SIG-M5 treated with dmso at 0.1 percent for 504 hours (cell line): ENCODE data around the gene OTUD1.
A peak's percentile ranks its signal among the peaks of the same experiment; 100 is the strongest.

Source experiments
- DNase-seq: peaks from one replicate; lab custom pipeline; 2025; ENCODE audit not compliant: unreplicated experiment; lab: John Stamatoyannopoulos, UW

The OTUD1 gene

DNA sequence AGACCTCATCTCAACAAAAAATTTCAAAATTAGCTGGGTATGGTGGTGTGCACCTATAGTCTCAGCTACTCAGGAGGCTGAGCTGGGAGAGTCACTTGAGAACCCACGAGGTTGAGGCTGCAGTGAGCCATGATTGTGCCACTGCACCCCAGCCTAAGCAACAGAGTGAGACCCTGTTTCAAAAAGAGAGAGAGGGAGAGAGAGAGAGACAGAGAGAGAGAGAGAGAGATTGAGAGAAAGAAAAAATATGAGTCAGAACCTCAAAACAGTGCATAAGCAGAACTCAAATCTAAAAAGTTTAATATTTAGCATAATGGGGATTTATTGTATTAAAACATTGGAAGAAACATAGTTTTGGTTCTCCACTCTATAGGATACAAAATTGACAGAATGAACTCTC, 17.5 kb upstream of the OTUD1 start:
- DNase-seq, result no peak

- no peak for DNase-seq
Observed at GRCh38 chr10:23422003-23422411, 16.9 kb upstream of the OTUD1 start.

- no peak for DNase-seq
Observed at GRCh38 chr10:23432166-23432565, 6.7 kb upstream of the OTUD1 start.

GRCh38 chr10:23432639-23433038, 6.2 kb upstream of the OTUD1 start:
- DNase-seq, result peak; percentile 89

DNA sequence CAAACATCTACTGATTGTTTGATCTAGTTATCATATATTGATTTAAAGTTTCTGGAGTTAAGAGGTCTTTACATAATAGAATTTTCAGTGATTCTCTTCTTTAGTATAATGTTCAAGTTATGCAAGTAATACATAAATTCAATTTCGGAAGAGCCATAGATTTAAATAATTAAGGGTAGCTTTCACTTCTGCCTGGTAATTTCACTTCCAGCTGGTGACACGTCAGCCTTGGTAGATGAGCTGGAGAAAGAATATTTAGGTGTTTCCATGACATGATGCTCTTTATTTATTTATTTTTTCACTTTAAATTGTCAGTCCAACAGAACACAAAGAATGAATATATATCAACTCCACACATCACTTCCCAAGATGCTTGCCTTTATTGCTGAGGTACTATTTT, 5.2 kb upstream of the OTUD1 start:
- DNase-seq, result peak; percentile 49

DNA sequence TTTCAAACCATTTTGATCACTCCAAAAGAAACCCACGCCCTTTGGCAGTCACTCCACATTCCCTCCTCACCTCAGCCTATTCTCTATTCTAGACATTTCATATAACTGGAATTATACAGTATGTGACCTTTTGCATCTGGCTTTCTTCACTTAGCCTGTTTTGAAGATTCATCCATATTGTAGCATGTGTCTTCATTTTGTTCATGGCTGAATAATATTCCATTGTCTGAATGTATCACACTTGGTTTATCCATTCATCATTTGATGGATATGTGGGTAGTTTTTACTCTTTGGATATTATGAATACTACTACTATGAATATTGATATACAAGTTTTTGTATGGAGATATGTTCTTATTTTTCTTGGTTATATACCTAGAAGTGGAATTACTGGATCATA, 3.5 kb upstream of the OTUD1 start:
- no peak for DNase-seq

GRCh38 chr10:23436983-23437382, 1.9 kb upstream of the OTUD1 start:
- no peak for DNase-seq

DNA sequence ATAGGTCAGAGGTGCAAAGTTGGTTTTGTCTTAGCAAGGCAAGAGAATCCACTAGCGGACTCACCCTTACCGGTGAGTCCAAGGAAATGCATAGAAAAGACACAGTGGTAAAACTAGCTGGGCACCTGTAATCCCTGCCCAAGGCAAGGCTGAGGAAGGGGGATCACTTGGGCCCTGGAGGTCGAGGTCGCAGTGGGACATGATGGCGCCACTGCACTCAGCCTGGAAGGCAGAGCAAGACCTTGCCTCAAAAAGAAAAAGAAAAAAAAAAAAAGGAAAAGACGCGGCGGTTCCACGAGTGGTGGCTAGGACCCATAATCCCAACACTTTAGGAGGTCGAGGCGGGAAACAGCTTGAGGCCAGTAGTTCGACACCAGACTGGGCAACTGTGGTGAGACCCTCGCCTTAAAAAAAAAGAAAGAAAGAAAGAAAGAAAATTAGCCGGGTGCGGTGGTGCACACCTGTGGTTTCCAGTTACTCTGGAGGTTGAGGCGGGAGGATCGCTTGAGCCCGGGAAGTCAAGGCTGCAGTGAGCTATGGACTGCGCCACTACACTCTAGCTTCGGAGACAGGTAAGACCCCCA, 820 bp upstream of the OTUD1 start:
- DNase-seq, result no peak

GRCh38 chr10:23439452-23439960, 631 bp downstream of the OTUD1 start:
- no peak for DNase-seq

DNA sequence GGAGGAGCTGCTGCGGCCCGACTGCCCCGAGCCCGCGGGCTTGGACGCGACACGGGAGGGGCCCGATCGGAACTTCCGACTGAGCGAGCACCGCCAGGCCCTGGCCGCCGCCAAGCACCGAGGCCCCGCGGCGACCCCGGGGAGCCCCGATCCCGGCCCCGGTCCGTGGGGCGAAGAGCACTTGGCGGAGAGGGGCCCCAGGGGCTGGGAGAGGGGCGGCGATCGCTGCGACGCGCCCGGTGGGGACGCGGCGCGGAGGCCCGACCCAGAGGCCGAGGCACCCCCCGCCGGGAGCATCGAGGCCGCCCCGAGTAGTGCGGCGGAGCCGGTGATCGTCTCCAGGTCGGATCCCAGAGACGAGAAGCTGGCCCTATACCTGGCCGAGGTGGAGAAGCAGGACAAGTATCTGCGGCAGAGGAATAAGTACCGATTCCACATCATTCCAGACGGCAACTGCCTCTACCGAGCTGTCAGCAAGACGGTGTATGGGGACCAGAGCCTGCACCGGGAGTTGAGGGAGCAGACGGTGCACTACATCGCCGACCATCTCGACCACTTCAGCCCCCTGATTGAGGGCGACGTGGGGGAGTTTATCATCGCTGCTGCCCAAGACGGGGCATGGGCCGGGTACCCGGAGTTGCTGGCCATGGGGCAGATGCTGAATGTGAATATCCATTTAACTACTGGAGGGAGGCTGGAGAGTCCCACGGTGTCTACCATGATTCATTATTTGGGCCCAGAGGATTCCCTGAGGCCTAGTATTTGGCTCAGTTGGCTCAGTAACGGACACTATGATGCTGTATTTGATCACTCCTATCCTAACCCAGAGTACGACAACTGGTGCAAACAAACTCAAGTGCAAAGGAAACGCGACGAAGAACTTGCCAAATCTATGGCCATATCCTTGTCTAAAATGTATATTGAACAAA, 1.4 kb downstream of the OTUD1 start:
- no peak for DNase-seq

GRCh38 chr10:23441251-23441650, 2.4 kb downstream of the OTUD1 start:
- DNase-seq, result no peak

- DNase-seq, result no peak
Observed at GRCh38 chr10:23442936-23443335, 4.1 kb downstream of the OTUD1 start.

GRCh38 chr10:23445591-23445990, 6.7 kb downstream of the OTUD1 start:
- DNase-seq, result no peak

DNA sequence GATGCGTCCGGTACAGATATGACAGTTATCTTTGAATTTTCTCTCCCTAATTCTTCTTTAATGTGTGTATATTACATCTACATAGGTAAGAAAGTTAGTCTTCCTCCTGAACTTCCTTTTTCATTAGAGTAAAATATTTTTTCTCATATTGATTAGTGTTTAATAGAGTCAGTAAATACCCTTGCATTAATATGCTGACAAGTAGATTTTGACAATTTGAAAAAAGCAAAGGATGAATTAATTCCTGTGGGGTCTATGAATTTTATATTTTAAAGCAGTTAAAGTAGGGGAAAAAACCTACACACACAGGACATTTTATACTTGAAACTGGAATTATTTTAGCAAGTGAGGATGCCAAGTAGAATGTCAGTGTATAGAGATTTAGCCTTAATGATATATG, 9.4 kb downstream of the OTUD1 start:
- DNase-seq, result no peak

- peak; percentile 68 for DNase-seq
Observed at GRCh38 chr10:23448802-23449570, 10.1 kb downstream of the OTUD1 start.

DNA sequence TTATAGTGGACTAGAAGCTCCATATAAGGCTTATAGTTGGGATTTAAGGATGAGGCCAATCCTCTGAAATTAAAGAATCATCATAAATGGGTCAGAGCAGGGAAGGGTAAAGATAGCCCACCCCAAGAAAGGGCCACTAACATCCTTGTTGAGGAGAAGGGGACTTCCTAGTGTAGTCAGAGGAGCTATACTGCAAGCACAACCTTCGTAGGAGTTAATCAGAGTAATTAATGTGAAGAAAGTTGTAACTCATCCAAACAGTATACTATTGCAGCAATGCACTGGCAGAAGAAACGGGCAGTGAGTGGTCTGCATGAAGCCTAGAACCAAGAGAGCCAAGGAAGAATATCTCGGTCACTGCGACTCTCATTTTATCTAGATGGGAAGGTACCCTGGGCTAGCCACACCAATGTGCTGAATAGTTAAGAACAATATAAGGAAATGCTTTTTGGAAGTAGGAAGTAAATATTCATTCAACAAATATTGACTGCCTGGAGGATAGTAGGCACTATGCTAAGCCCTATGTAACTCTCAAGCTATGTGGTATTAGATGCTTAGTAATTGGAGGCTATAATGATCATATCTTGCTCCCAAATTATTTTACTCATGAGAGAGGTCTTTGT, 13.3 kb downstream of the OTUD1 start:
- DNase-seq, result no peak

GRCh38 chr10:23453465-23453864, 14.6 kb downstream of the OTUD1 start:
- DNase-seq, result no peak

GRCh38 chr10:23457632-23458417, 18.9 kb downstream of the OTUD1 start:
- no peak for DNase-seq

DNA sequence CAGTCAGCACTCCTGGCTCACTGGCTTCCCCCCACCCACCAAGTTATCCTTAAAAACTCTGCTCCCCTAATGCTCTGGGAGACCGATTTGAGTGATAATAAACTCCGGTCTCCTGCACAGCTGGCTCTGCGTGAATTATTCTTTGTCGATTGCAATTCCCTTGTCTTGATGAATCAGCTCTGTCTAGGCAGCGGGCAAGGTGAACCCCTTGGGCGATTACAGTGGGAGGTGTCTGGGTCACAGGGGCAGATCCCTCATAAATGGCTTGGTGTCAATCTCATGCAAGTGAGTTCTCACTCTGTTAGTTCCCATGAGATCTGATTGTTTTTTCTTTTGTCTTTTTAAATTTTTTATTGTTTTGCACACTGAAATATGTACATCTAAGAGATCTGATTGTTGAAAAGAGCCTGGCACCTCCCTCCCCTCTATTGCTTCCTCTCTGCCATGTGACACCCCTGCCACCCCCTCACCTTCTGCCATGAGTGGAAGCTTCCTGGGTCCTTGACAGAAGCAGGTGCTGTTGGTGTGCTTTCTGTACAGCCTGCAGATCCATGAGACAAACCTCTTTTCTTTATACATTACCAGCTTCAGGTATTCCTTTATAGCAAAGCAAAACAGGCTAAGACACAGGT, 20.5 kb downstream of the OTUD1 start:
- no peak for DNase-seq

GRCh38 chr10:23461557-23461956, 22.7 kb downstream of the OTUD1 start:
- no peak for DNase-seq
